Measurements from ENCODE around the gene L3MBTL4.
"Not testable (repeated sequence)": the region's sequence is repeated elsewhere in the genome, so short reads cannot be mapped to it uniquely, and the experiment has no call there.

The L3MBTL4 gene

DNA sequence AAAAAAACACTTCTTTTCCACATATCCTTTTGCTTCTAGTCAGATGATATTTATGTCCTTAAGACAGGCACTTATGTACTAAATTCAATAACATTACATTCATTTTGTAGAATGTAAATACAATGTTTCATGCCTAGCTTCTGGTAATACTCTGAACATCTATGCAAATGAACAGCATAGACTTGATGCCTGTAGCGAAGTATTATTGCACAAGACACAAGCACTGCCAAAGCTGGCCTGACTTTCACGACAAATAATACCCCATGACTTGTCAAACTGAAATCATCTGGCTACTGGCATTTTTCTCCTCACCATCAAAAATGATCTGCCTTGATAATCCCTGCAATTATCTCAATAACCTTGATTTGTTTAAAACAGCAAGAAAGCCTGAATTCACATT, 101.3 kb downstream of the L3MBTL4 start:
- no peak for DNase-seq (ENCODE audit: low spot score)
- no peak for FAIRE-seq

DNA sequence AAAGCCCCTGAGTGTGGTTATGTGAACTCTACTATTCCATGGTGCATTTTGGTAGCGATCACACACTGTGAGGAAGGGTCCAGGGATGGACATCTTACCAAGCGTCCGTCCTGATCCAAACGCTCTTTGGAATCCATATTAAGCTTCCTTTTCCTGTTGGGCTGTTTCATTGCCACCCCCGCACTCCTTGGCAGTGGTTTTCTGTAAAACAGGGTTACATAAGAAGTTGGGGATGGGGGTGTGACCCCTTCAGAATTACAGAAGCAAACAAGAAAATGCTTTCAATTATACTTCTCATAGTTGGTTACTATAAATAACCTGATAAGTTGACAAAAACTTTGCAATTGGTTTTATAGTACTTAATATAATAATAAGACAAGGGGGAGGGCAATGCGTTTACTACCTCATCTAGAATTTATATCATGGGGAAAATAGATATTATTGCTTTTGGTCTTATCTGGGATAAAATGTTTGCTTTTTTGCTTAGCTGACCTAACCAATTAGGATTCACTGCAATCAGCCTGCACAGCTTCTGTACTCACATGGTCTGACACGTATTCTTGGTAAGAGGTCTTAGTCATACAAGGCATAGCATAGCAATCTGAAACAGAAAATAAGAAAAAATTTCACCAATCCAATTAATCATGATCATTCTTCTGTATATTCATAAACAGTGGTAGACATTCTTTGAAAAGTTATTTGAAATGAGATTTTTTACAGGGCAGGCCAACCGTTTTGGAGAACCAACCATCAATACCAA, 103.1 kb downstream of the L3MBTL4 start:
- DNase-seq (ENCODE audit: low spot score) (no peak), FAIRE-seq (no peak)

DNA sequence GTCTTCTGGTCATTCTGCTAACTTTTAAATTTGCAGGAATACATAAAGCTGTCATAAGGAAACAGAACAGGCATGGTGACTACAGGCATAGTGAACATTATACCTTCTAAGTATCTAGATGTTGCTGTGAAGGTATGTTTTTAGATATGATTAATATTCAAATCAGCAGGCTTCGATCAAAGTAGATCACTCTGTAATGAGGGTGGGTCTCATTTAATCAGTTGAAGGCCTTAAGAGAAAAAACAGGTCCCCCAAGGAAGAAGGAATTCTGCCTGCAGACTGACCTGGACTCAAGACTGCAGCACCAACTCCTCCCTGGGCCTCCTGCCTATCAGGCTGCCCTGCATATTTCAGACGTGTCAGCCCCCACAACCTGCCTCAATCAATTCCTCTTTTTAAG, 104.0 kb downstream of the L3MBTL4 start:
- DNase-seq (ENCODE audit: low spot score) (no peak), FAIRE-seq (no peak)

DNA sequence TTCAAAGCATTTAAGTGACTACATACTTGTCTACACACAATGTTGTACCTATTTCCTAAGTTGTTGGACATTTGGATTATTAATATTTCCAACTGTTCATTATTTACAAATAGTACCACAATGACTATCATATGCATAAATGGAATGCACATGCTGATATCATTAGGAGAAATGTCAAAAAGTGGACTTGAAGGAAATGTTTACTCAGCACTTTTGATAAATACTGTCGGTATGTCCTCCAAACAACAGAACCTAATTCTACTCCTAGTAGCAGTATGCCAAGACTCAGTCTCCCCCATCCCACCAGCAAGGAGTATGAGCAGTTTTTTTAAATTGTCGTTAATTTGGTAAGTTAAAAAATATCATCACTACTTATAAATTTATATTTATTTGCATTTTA, 116.8 kb downstream of the L3MBTL4 start:
- DNase-seq (ENCODE audit: low spot score) (no peak), FAIRE-seq (no peak)

DNA sequence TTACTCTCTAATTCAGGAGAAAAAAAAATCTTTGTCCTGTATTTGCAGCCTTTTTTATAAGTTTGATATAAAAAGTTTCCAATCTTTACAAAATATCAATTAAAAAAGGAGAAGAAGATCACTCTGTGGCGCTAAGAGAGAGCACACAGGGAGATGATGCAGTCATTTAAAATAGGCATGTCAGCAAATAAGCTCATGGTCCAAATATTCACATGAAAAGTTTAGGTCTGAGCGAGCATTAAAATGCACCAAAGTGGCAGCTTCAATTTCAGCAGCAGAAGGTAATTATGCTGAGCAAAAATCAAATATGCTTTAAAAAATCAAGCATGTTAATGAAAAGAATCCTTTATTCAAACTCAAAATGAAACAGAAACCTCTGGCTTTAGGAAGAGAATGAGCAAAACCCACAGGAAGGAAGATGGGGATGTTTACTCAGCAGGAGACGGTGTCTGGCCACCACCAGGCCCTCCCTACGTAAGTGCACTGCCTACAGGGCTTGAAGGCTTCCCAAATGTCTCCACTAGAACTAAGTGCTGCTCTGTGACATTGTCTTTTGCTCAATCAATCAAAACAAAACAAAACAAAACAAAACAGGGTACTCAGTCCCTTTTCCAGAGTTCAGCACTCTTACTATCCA, 120.4 kb downstream of the L3MBTL4 start:
- DNase-seq (ENCODE audit: low spot score) (no peak), FAIRE-seq (no peak)

DNA sequence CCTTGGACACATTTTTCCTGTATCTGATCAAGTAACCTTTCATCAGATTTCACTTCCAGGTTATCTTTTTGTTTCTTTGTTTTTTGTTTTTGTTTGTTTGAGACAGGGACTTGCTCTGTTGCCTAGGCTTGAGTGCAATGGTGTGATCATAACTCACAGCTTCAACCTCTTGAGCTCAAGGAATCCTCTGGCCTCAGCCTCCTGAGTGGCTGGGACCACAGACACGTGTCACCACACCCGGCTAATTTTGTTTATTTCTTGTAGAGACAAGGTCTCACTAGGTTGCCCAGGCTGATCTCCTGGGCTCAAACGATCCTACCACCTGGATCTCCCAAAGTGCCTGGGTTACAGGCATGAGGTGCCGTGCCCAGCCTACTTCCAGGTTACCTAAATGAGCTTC, 124.9 kb downstream of the L3MBTL4 start:
- DNase-seq (ENCODE audit: low spot score) (no peak), FAIRE-seq (no peak)

DNA sequence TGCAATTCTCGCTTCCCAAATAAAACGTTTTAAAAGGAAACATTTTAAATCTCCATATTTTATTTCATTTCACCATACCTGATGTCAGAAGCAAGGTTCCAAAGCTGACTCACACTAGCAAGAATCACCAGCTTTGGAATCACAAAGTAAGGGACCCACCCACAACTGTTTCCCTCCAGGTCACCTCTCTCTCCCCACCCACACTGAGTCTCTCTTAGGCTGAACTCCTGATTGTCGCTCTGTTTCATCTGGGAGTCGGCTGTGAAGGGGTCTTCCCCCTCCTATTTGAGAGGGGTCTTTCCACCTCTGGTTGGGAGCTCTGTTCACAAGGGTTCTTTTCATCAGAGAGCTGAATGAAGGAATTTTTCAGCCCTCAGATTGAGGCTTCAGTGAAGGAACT, 128.1 kb downstream of the L3MBTL4 start:
- no peak for DNase-seq (ENCODE audit: low spot score)
- no peak for FAIRE-seq

DNA sequence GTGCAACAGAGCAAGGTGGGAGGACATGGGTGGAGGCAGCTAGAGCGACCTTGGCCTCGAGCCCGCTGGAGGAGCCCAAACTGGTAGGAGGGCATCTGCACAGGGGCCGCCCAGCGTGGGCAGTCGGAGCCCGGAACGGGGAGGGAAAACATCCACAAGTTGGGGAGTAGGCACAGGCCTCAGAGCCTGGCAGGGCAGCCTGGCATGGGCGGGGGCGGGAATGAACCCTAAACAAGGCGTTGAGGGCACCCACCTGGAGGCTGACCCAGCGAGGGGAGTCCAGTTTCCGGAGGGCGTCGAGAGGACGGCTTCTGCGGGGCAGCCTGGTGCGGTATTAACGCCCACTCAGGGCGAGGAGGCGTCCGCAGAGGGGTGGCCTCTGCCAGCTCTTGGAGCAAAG, 129.9 kb downstream of the L3MBTL4 start:
- FAIRE-seq (no peak), DNase-seq (ENCODE audit: low spot score) (no peak)

DNA sequence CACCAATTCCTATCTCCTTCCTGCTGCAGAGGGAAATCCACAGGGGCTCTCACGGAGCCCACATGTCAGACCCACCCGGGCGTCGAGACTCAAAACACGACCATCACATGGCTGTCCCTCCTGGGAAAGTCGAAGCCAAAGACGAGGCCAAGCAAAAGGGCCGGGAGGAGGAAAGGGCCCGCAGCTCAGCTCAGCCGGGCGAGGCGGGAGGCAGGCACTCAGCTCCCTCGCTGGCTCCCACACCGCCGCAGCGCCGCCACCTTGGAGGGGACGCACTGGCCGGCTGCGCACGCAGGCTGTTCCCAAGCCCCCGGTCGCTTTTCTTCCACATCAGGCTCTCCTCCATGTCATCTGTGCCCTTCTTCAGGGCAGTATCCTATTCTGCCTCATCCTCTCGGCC, 130.4 kb downstream of the L3MBTL4 start:
- FAIRE-seq (no peak), DNase-seq (ENCODE audit: low spot score) (no peak)

DNA sequence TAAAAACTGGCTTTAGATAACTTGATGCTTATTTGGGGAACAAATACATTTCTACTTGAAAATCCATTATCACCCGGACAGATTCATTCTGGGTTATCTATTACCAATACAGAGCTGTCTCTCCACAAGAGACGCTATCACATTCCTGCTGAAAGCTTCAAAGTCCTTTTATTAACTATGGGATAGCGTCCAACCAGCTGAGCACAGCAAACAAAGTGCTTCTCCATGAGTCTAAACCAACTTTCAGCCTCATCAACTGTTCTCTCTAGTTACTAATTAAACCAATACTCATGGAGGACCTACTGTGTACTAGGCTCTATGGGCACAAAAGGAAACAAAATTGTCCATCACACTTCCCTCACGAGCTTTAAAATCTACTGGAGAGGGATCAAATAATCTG, 132.8 kb downstream of the L3MBTL4 start:
- FAIRE-seq (no peak), DNase-seq (ENCODE audit: low spot score) (no peak)

DNA sequence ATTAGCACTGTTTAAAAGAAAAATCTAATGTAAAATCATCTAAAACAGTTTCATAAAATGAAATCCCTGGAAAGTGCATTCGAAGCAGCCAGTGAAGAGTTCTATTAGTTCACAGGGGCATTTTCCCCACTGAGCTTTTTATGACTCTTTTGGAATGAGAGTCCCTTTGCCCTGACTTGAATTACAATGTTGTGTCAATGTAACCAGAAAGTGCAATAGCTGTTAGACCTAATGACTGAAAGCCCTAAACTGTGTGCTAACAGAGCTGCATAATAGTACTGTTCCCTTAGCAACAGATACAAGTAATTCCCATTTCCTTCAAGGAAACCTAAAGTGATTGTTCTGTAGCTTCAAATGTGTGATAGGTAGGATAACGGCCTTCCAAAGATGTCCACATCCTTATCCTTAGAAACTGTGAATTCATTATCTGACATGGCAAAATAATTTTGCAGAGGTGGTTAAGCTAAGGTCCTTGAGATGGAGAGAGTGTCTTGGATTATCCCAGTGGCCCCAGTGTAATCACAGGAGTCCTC, 134.4 kb downstream of the L3MBTL4 start:
- no peak for DNase-seq (ENCODE audit: low spot score)
- FAIRE-seq: no peak

DNA sequence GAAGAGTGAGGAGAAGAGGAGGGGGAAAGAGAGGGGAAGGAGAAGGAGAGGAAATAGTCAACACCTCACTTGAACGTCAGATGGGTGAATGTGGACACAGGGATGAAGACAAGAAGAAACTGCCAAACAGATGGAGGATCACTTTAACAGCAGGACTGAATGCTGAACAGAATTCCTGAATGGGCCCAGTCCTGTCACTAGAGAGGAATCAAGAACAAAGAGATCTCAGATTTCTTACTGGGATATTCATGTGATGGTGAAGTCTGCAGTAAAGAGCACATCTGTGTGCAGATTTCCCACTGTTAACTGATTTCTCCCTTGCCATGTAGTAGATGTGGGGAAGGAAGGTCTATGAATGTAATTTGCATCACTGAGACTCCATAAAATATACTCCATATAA, 135.4 kb downstream of the L3MBTL4 start:
- DNase-seq (ENCODE audit: low spot score): no peak
- FAIRE-seq: no peak

DNA sequence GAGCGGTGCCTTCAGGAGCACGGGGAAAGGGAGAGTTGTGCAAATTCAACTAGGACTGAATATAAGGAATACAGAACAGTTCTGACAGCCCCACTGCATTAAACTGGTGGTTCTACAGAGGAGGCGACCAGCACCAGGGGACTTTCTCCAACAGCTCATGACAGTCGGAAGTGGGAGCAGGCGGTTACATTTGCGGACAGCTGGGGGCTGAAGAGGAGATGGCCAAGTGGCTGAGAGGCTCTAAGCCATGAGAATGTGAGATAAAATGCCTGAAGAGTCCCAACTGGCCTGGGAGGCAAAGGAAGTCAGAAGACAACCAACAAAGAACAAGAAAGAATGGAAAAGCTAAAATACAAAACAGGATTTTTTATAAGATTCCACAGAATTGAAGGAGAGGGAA, 141.3 kb downstream of the L3MBTL4 start:
- DNase-seq (ENCODE audit: low spot score): no peak
- no peak for FAIRE-seq

DNA sequence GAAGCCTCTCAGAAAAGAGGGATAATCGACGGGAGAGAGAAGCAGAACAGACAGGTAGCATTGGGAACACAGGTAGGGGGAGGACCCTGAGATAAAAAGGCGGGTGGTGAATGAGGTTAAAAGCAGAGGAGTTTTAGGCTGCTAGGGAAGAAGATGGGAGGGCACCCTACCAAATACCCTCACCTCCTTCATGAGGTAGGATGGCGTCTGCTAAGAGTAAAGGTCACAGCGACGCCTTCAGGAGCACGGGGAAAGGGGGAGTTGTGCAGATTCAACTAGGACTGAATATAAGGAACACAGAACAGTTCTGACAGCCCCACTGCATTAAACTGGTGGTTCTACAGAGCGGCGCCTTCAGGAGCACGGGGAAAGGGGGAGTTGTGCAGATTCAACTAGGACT, 142.6 kb downstream of the L3MBTL4 start:
- peak; percentile 44 for FAIRE-seq
- DNase-seq (ENCODE audit: low spot score): not testable (repeated sequence)

DNA sequence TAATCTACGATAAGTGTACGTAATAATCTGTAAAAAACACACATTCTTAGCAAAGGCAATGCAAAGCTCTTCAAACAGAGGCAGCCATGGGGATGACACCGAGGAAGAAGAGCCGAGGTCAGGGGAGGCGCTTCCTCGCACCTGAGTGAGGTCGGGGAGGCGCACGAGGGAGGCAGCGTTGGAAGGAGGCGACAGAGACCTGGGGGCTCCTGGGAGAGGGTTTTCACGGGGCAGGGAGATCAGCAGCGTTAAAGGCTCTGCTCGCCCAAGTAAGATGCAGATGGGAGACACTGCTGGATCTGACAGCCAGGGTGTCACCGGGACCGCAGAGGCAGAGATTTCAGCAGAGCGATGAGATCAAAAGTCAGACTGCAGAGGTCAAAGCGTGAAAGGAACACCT, 143.1 kb downstream of the L3MBTL4 start:
- no peak for FAIRE-seq
- DNase-seq (ENCODE audit: low spot score): no peak

DNA sequence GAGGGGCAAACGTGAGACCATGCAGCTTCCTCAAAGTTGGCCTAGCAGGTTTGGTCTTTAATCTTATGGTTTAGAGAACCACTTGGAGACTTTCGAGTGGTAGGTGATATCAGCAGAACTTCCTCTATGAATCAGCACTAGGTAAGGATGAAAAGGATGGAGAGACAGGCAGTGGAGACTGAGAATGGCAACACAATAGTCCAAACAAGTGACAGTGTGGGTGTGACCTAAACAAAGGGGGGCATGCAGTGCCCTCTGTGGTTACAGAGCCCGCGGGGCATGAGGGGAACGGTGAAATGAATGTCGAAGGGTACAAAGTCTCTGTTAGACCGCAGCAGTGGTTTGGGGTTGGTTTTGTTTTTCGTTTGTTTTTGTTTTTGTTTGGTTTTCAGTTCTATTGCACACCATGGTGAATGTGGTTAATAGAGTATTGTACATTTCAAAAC, 143.9 kb downstream of the L3MBTL4 start:
- FAIRE-seq (no peak), DNase-seq (ENCODE audit: low spot score) (no peak)

DNA sequence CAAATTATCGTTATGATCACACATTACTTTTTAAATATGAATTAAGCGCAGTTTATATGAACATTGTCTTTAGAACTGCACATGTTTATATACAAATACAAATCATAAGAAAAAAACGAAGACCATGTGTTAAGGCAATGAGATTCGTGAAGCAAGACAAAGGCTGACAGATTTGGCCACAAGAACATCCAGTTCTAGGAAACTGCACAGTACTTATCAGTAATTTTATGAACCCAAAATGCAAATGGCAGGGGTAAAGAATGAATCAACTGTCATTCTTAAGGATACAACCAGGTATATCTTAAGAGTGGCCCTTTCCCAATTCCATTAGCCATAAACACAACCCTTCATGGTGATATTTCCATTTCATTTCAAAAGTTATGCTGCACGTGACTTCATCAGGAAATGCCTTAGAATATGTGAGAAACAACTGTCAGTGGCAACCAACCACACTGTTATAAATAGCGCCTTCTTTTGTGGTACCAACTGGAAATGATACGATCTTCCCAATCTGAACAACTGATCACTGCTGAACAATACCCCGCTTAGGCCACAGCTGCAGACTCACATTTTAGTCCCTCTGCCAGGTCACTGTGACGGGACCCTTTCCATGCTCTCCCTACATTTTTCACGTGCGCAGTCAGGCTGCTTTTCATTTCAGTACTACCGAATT, 144.9 kb downstream of the L3MBTL4 start:
- FAIRE-seq (peak; percentile 69), DNase-seq (ENCODE audit: low spot score) (no peak)

DNA sequence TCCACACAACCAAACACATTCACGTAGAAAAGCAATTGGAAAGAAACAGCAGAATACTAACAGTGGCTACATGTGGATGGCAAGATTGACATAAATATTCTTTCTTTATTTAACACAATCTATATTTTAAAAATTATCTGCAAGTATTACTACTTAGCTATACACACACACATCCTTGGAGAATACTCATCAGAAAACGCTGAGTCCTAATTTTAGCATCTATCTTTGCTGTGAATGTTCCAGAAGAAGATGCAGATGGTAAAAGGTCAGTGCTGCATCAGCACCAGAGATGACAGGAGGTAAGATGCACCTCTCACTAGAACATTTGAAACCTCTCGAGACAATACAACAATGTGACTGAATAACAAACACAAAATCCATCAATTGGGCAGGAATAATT, 148.5 kb downstream of the L3MBTL4 start:
- FAIRE-seq: peak; percentile 84
- no peak for DNase-seq (ENCODE audit: low spot score)

DNA sequence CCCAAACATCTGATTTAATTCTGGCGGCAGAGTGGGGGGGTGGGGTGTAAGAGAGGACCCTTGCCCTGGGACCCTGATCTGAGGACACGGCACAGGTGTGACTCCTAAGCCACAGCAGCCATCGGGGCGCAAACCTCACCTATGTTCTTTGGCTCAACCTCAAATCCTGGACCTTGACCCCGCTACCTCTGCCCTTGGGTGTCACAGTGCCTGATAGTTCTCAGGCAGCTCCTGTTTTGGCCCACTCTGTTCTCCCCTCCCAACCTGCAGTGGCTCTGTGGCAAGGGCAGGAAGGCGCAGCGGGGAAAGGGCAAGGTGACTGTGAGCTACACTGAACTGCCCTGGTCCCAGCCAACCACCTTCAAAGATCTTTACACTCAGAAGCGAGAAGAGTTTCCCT, 152.8 kb downstream of the L3MBTL4 start:
- DNase-seq (ENCODE audit: low spot score): no peak

DNA sequence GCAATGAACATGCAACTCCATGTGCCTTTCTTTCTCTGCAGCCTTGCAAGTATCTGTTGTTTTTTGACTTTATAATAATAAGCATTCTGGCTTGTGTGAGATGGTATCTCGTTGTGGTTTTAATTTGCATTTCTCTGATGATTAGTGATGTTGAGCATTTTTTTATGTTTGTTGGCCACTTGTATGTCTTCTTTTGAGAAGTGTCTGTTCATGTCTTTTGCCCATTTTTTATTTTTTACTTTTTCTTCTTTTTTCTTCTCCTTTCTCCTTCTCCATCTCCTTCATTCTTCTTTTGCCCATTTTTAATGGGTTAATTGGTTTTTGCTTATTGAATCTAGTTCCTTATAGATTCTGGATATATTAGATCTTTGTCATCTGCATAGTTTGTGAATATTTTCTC, 155.4 kb downstream of the L3MBTL4 start:
- not testable (repeated sequence) for DNase-seq (ENCODE audit: low spot score); FAIRE-seq

More for the DNA sequence above, 152.8 kb downstream of the L3MBTL4 start:
- FAIRE-seq: peak; percentile 81

DNA sequence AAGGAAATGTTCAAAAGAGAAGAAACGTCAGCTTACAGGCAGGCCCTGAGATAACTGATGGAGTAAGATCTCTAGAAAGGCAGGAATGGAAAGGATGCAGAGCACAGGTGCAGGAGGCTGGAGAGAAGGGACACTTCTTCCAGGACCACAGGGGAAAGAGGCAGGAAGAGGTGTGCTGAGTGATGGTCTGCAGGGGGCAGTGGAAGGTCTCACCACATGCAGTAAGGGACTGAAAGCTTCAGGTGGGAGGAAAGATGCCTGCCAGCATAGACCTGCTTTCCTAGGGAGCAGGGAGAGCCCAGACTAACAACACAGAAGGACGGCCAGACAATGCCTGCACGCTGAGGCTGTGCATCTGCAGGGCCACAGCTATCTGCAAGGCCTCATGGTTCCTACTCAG, 156.8 kb downstream of the L3MBTL4 start:
- DNase-seq (ENCODE audit: low spot score) (no peak), FAIRE-seq (peak; percentile 61)

DNA sequence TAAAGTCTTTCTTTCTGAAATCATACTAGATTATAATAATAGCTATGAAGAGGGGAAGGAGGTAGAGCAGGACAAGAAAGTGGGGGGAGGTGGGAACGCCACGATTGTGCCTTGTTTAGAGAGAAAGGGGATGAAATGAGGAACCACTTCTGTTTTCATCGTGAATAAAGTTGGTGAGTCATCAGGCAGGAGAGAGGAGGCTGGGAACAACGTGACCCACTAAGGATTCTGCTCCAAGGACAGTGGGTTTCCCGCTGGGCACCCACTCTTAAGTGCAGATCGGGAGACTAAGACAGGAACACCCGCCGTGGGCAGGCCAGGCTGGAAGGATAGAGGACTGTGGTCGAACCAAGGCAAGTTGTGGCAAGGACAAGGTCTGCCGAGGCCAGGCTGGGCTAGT, 158.2 kb downstream of the L3MBTL4 start:
- peak; percentile 89 for FAIRE-seq
- DNase-seq (ENCODE audit: low spot score): no peak
